ENCODE results near the gene MYRFL. TPM values are rescaled to one million over a fixed set of nuclear protein-coding genes. Genes with fewer than 3 reads are reported as not detected.

Gene MYRFL
- total RNA-seq, 2 donors from 2014 or later: 0.15 to 0.55 TPM

GRCh38 chr12:69934011-69934410, 109.0 kb downstream of the MYRFL start:
- no peak overlapping the region for H3K4me3 ChIP-seq (ENCODE audit: low read length)
- TF ChIP-seq, protein P1, sequence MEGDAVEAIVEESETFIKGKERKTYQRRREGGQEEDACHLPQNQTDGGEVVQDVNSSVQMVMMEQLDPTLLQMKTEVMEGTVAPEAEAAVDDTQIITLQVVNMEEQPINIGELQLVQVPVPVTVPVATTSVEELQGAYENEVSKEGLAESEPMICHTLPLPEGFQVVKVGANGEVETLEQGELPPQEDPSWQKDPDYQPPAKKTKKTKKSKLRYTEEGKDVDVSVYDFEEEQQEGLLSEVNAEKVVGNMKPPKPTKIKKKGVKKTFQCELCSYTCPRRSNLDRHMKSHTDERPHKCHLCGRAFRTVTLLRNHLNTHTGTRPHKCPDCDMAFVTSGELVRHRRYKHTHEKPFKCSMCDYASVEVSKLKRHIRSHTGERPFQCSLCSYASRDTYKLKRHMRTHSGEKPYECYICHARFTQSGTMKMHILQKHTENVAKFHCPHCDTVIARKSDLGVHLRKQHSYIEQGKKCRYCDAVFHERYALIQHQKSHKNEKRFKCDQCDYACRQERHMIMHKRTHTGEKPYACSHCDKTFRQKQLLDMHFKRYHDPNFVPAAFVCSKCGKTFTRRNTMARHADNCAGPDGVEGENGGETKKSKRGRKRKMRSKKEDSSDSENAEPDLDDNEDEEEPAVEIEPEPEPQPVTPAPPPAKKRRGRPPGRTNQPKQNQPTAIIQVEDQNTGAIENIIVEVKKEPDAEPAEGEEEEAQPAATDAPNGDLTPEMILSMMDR (conservative IDR thresholded peaks at IDR 0.05): no peak
- peaks cover 11% of the 10 kb centered on the region for H3K4me1 ChIP-seq (ENCODE audit: control insufficient read depth, insufficient read depth, low read length)
- no peaks in the 10 kb centered on the region for H3K27me3 Mint-ChIP-seq (ENCODE audit: insufficient read depth)
- H3K36me3 Mint-ChIP-seq (ENCODE audit: low read depth): peaks cover 2% of the 10 kb centered on the region
- peaks cover 10% of the 10 kb centered on the region for H3K9me3 Mint-ChIP-seq
- H3K9me3 ChIP-seq (ENCODE audit: control insufficient read depth, low read length): no peaks in the 10 kb centered on the region
- no peak overlapping the region for H3K27ac Mint-ChIP-seq
- 91 to 100% methylated on average over 3 to 4 of the region's 4 CpGs for WGBS, 2 experiments (ENCODE audit: insufficient coverage in 1 of 2, insufficient read length in 1 of 2)
- H3K4me3 Mint-ChIP-seq: no peak overlapping the region
- H3K36me3 ChIP-seq (ENCODE audit: control insufficient read depth, insufficient read depth, low read length): no peaks in the 10 kb centered on the region
- H3K27me3 ChIP-seq (ENCODE audit: control insufficient read depth, insufficient read depth, low read length, poor library complexity, severe bottlenecking): no peaks in the 10 kb centered on the region
- peak; percentile 53 for DNase-seq
- H3K27ac ChIP-seq (ENCODE audit: low read depth, low read length): peak overlapping the region; percentile 39
- H3K4me1 Mint-ChIP-seq: peaks cover 57% of the 10 kb centered on the region
- no peak overlapping the region for H3K9ac ChIP-seq (ENCODE audit: extremely low read depth, low read length, poor library complexity, severe bottlenecking)

DNA sequence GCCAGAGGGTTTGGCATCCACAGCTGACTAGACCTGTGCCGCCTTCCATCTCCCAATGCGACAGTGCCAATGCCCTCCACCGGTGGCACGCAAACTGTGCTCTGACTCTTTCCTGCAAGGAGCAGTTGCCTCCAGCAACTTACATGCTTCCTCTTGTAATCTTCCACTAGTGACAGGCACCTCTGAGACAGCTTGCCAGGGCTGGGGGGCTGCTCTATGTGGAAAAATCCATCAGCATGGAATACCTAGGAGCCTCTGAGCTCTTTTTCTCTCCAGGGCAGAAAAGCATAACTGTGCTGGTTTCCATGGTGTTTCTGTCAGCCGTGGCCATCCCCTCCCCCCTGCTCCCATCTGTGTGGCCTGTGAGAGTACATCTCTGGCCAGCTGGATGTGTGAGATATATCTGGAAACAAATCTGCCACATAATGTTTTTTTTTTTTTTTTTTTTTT, 110.6 kb downstream of the MYRFL start:
- H3K4me1 ChIP-seq (ENCODE audit: control insufficient read depth, insufficient read depth, low read length): peaks cover 11% of the 10 kb centered on the region
- H3K27ac Mint-ChIP-seq: peak overlapping the region; percentile 15
- no peak overlapping the region for H3K9ac ChIP-seq (ENCODE audit: extremely low read depth, low read length, poor library complexity, severe bottlenecking)
- H3K27ac ChIP-seq (ENCODE audit: low read depth, low read length): peak overlapping the region; percentile 54
- H3K27me3 Mint-ChIP-seq (ENCODE audit: insufficient read depth): no peaks in the 10 kb centered on the region
- no peaks in the 10 kb centered on the region for H3K9me3 ChIP-seq (ENCODE audit: control insufficient read depth, low read length)
- peak; percentile 70 for DNase-seq
- no peak overlapping the region for H3K4me3 ChIP-seq (ENCODE audit: low read length)
- H3K9me3 Mint-ChIP-seq: peaks cover 15% of the 10 kb centered on the region
- H3K36me3 ChIP-seq (ENCODE audit: control insufficient read depth, insufficient read depth, low read length): no peaks in the 10 kb centered on the region
- WGBS, 2 experiments (ENCODE audit: insufficient coverage in 1 of 2, insufficient read length in 1 of 2): 83 to 92% methylated on average over 3 to 5 of the region's 5 CpGs
- peaks cover 48% of the 10 kb centered on the region for H3K4me1 Mint-ChIP-seq
- peak overlapping the region; percentile 2 for H3K4me3 Mint-ChIP-seq
- TF ChIP-seq, protein P1 (conservative IDR thresholded peaks at IDR 0.05): no peak
- H3K36me3 Mint-ChIP-seq (ENCODE audit: low read depth): peaks cover 3% of the 10 kb centered on the region
- no peaks in the 10 kb centered on the region for H3K27me3 ChIP-seq (ENCODE audit: control insufficient read depth, insufficient read depth, low read length, poor library complexity, severe bottlenecking)

- H3K9me3 ChIP-seq (ENCODE audit: control insufficient read depth, low read length): no peaks in the 10 kb centered on the region
- no peak overlapping the region for H3K9ac ChIP-seq (ENCODE audit: extremely low read depth, low read length, poor library complexity, severe bottlenecking)
- TF ChIP-seq, protein P1 (conservative IDR thresholded peaks at IDR 0.05): no peak
Measured at GRCh38 chr12:69936214-69936731, 111.2 kb downstream of the MYRFL start.

More at GRCh38 chr12:69936214-69936731, 111.2 kb downstream of the MYRFL start:
- 57 to 62% methylated on average over 4 to 5 of the region's 5 CpGs for WGBS, 2 experiments (ENCODE audit: insufficient coverage in 1 of 2, insufficient read length in 1 of 2)
- Mint-ChIP-seq H3K27ac (peak overlapping the region; percentile 62), H3K4me1 (peaks cover 44% of the 10 kb centered on the region), H3K9me3 (peaks cover 15% of the 10 kb centered on the region), H3K27me3 (ENCODE audit: insufficient read depth) (no peaks in the 10 kb centered on the region), H3K36me3 (ENCODE audit: low read depth) (peaks cover 3% of the 10 kb centered on the region), H3K4me3 (peak overlapping the region; percentile 2)
- Histone ChIP-seq H3K4me1 (ENCODE audit: control insufficient read depth, insufficient read depth, low read length) (peaks cover 11% of the 10 kb centered on the region), H3K27ac (ENCODE audit: low read depth, low read length) (no peak overlapping the region), H3K4me3 (ENCODE audit: low read length) (no peak overlapping the region), H3K27me3 (ENCODE audit: control insufficient read depth, insufficient read depth, low read length, poor library complexity, severe bottlenecking) (no peaks in the 10 kb centered on the region), H3K36me3 (ENCODE audit: control insufficient read depth, insufficient read depth, low read length) (no peaks in the 10 kb centered on the region)
- peak; percentile 93 for DNase-seq
